Colonic mucosa (tissue), 4 donors: ENCODE data around the gene ACTR1A. TPM values are rescaled to one million over a fixed set of nuclear protein-coding genes. Genes with fewer than 3 reads are reported as not detected.

Experiments
- DNase-seq: peaks from one replicate; pipeline ENCODE4 v3.0.0-alpha.2; 2020
- H3K27ac ChIP-seq: fragments of 200-600 bp; one replicate; pipeline ENCODE4 v1.8.0; 2021
- H3K27me3 ChIP-seq: fragments of 200-600 bp; one replicate; pipeline ENCODE4 v1.8.0; 2021
- H3K36me3 ChIP-seq: fragments of 200-600 bp; one replicate; pipeline ENCODE4 v1.8.0; 2021
- H3K4me1 ChIP-seq: fragments of 200-600 bp; one replicate; pipeline ENCODE4 v1.8.0; 2021; ENCODE audit warnings: mild to moderate bottlenecking
- H3K4me3 ChIP-seq: fragments of 200-600 bp; one replicate; pipeline ENCODE4 v1.8.0; 2021
- H3K9ac ChIP-seq, 2 donors: one replicate each; pipeline ENCODE4 v1.7.0; 2013; ENCODE audit warnings: control low read depth in 2 of 2, low read depth in 2 of 2, low read length in 2 of 2
- H3K9me3 ChIP-seq: fragments of 200-600 bp; one replicate; pipeline ENCODE4 v1.8.0; 2021
- CTCF ChIP-seq: fragments of 200-600 bp; IDR thresholded peaks from one replicate; pipeline ENCODE4 v1.8.0; 2022; ENCODE audit warnings: antibody characterized with exemption, mild to moderate bottlenecking
- intact Hi-C: fragments of 100-400 bp; cut with DNase I; formaldehyde crosslinking; loops from one replicate; pipeline ENCODE4 v1.14.1; 2022
- total RNA-seq, 2 donors: library from RNA; stranded (reverse); fragmentation: NEBNext Ultra II Directional in 1 of 2; extraction: Animal tissue kit (Norgen Biotek cat#: 25700) in 1 of 2; gene quantifications; one replicate each; pipeline ENCODE4 v1.2.1, GENCODE V29; 2021
- donor health status: healthy.
- donor health status: DM: no; HTN: no; CAD: no.
- donor health status: DM: no; HTN: no; CAD: no.

ACTR1A gene
- total RNA-seq, 2 donors from 2014 or later = 76.4 to 88.8 TPM

DNA sequence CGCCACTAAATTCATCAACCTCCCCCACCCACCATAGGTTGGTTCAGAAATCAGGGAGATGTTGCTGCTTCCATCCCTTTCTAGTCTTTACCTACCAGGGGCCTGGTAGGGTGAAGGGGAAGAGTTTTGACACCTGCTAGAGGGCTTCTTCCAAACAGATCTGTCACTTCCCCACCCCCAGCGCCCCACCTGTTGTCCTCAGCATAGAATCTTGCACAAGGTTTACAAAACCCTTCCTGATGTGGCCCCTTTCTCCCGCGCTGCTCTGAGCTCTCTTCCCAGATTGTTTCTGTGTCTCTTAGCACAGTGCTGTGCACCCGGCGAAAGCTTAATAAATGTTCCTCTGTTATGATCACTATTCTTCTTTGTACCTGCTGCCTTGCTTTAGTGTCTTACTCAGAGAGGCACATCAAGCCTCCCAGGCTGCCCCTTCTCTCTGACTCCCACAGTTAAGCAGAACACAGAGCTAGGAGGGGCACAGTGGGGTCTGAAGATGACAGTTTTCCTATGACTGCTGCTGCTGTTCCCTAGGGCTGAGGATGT lies 39.9 kb downstream of the ACTR1A start:
- H3K9me3 ChIP-seq = no peaks in the 10 kb centered on the region
- no peak for TF ChIP-seq CTCF
- peak overlapping the region; percentile 8 for H3K4me3 ChIP-seq
- H3K27ac ChIP-seq = peak overlapping the region; percentile 20
- H3K36me3 ChIP-seq = no peaks in the 10 kb centered on the region
- H3K4me1 ChIP-seq = peaks cover 12% of the 10 kb centered on the region
- H3K27me3 ChIP-seq = no peaks in the 10 kb centered on the region
- intact Hi-C loops = no loop called here
- no peak overlapping the region for H3K9ac ChIP-seq
- DNase-seq = peak; percentile 34

DNA sequence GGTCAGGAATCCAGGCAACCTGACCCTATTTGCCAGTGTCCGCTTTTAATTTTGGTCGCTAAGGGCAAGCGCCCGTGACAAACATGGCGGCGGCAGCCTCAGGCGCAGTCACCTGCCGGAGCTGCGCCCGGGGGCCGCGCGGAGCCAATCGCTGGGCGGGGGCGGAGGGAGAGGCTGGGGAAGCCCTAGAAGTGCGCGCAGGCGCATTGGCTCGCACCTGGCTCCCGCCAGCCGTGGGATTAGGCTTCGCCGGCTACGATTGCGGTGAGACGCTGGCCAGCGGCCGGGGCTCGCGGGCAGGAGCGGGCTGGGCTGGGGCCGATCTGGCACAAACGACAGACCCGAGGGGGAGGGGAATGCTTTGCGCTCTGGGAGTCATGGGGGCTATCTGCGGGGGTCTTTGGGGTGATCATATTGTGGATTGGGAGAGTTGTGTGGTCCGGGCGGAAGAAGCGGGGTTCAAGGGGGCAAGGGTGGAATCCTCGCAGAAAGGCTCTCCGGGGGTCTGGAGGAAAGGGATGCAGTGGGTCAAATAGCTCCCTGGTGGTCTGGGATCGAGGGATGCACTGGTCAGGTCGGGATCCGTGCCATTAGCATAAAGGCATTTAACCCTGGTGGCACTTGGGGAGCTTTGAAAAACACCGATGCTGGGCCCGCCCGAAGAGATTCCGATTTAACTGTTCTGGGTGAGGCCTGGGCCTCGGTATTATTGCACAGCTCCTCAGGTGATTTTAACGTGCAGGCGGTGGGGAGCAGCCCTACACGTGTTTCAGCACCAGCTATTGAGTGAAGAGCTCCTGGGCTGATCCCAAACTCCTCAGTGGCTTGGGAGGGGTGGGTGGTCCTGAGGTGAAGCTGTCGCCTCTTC lies 41.1 kb downstream of the ACTR1A start:
- Histone ChIP-seq H3K9me3 (no peaks in the 10 kb centered on the region), H3K4me1 (peaks cover 12% of the 10 kb centered on the region), H3K27me3 (no peaks in the 10 kb centered on the region), H3K27ac (no peak overlapping the region), H3K4me3 (peak overlapping the region; percentile 43), H3K36me3 (no peaks in the 10 kb centered on the region), H3K9ac (peak overlapping the region; percentile 64 to 70)
- no peak for TF ChIP-seq CTCF
- peak; percentile 95 for DNase-seq
- intact Hi-C loops = no loop called here

DNA sequence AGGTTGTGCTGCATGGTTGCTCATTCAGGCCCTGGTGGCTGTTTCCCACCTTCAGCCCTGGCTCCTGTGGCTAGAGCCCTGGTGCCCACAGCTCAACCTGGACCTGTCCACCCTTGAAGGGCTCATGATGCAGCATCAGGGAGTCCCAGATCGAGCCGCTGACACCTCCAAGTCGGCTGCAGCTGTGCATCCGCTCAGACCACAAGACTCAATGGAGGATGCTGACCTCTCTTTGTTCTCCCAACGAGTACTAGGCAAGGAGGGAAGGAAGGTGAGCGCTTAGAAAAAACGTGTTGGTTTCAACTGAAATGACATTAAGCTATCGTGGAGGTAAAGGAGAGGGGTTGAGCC lies 41.7 kb downstream of the ACTR1A start:
- H3K4me1 ChIP-seq = peaks cover 12% of the 10 kb centered on the region
- H3K27ac ChIP-seq = no peak overlapping the region
- no peaks in the 10 kb centered on the region for H3K27me3 ChIP-seq
- H3K4me3 ChIP-seq = peak overlapping the region; percentile 43
- H3K36me3 ChIP-seq = no peaks in the 10 kb centered on the region
- TF ChIP-seq CTCF = no peak
- peak overlapping the region in 1 of 2 donors; percentile 70 for H3K9ac ChIP-seq
- intact Hi-C loops = no loop called here
- no peaks in the 10 kb centered on the region for H3K9me3 ChIP-seq
- no peak for DNase-seq

- intact Hi-C loops = no loop called here
- no peak for DNase-seq
These were observed 43.9 kb downstream of the ACTR1A start for GRCh38 chr10:102458656-102459055.

GRCh38 chr10:102457591-102458150 lies 44.8 kb downstream of the ACTR1A start:
- no peak for TF ChIP-seq CTCF

More at GRCh38 chr10:102458656-102459055, 43.9 kb downstream of the ACTR1A start:
- H3K9me3 ChIP-seq = no peaks in the 10 kb centered on the region
- H3K4me3 ChIP-seq = no peak overlapping the region
- peaks cover 12% of the 10 kb centered on the region for H3K4me1 ChIP-seq
- no peaks in the 10 kb centered on the region for H3K27me3 ChIP-seq
- no peak overlapping the region for H3K27ac ChIP-seq
- TF ChIP-seq CTCF = no peak
- no peak overlapping the region for H3K9ac ChIP-seq
- H3K36me3 ChIP-seq = no peaks in the 10 kb centered on the region

More at GRCh38 chr10:102457591-102458150, 44.8 kb downstream of the ACTR1A start:
- DNase-seq = no peak
- Histone ChIP-seq H3K27ac (no peak overlapping the region), H3K4me1 (peaks cover 12% of the 10 kb centered on the region), H3K9ac (no peak overlapping the region), H3K9me3 (no peaks in the 10 kb centered on the region), H3K36me3 (no peaks in the 10 kb centered on the region), H3K27me3 (no peaks in the 10 kb centered on the region), H3K4me3 (no peak overlapping the region)
- intact Hi-C loops = no loop called here
